ENCODE data around the gene FAM193A.

GRCh38 chr4:2592572-2592971 lies 56.1 kb downstream of the FAM193A start:
- TF ChIP-seq EZH2phosphoT487 (IDR thresholded peaks at IDR 0.05; ENCODE audit: borderline replicate concordance, low read length): no peak
- TF ChIP-seq, protein P1, sequence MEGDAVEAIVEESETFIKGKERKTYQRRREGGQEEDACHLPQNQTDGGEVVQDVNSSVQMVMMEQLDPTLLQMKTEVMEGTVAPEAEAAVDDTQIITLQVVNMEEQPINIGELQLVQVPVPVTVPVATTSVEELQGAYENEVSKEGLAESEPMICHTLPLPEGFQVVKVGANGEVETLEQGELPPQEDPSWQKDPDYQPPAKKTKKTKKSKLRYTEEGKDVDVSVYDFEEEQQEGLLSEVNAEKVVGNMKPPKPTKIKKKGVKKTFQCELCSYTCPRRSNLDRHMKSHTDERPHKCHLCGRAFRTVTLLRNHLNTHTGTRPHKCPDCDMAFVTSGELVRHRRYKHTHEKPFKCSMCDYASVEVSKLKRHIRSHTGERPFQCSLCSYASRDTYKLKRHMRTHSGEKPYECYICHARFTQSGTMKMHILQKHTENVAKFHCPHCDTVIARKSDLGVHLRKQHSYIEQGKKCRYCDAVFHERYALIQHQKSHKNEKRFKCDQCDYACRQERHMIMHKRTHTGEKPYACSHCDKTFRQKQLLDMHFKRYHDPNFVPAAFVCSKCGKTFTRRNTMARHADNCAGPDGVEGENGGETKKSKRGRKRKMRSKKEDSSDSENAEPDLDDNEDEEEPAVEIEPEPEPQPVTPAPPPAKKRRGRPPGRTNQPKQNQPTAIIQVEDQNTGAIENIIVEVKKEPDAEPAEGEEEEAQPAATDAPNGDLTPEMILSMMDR (conservative IDR thresholded peaks at IDR 0.05; ENCODE audit: low read depth, low read length): no peak
